Stimulated activated CD4-positive, alpha-beta T cell treated with anti-CD3 and anti-CD28 coated beads, TNF-alpha, amount 100 ng/mL, for 4 hours (primary cell): ENCODE measurements around the gene MEAF6.
A peak's percentile ranks its signal among the peaks of the same experiment; 100 is the strongest.
"Not testable (repeated sequence)": the region's sequence is repeated elsewhere in the genome, so short reads cannot be mapped to it uniquely, and the experiment has no call there.

Source experiments
- DNase-seq, 3 experiments: peaks; one replicate each; pipeline ENCODE4 v3.0.0-alpha.2; 2020; ENCODE audit warnings: low read depth in 3 of 3

MEAF6 gene

GRCh38 chr1:37532418-37533156, 18.0 kb upstream of the MEAF6 start:
- not testable (repeated sequence) for DNase-seq

- DNase-seq: not testable (repeated sequence)
Measured at GRCh38 chr1:37529888-37530287, 15.3 kb upstream of the MEAF6 start.

GRCh38 chr1:37519613-37520012, 5.0 kb upstream of the MEAF6 start:
- DNase-seq: no peak

GRCh38 chr1:37518929-37519328, 4.4 kb upstream of the MEAF6 start:
- DNase-seq: peak in 1 of 3 experiments; percentile 10

GRCh38 chr1:37518241-37518640, 3.7 kb upstream of the MEAF6 start:
- DNase-seq: not testable (repeated sequence)

- no peak for DNase-seq
Measured at GRCh38 chr1:37517569-37517968, 3.0 kb upstream of the MEAF6 start.

GRCh38 chr1:37515185-37516034, 844 bp upstream of the MEAF6 start:
- no peak for DNase-seq

GRCh38 chr1:37513795-37514349, 694 bp downstream of the MEAF6 start:
- DNase-seq: peak; percentile 41 to 59 (median 58)

GRCh38 chr1:37509181-37509580, 5.4 kb downstream of the MEAF6 start:
- DNase-seq: no peak

- no peak for DNase-seq
Measured at GRCh38 chr1:37506740-37507139, 7.8 kb downstream of the MEAF6 start.

GRCh38 chr1:37502791-37503190, 11.8 kb downstream of the MEAF6 start:
- not testable (repeated sequence) for DNase-seq

GRCh38 chr1:37502104-37502503, 12.5 kb downstream of the MEAF6 start:
- no peak for DNase-seq

GRCh38 chr1:37501661-37502060, 12.9 kb downstream of the MEAF6 start:
- DNase-seq: no peak

- DNase-seq: no peak
Measured at GRCh38 chr1:37498872-37499617, 15.5 kb downstream of the MEAF6 start.

GRCh38 chr1:37497832-37498231, 16.7 kb downstream of the MEAF6 start:
- DNase-seq: no peak

- DNase-seq: no peak
Measured at GRCh38 chr1:37495875-37496274, 18.7 kb downstream of the MEAF6 start.

GRCh38 chr1:37493336-37494098, 21.0 kb downstream of the MEAF6 start:
- DNase-seq: no peak

- no peak for DNase-seq
Measured at GRCh38 chr1:37487619-37487984, 27.0 kb downstream of the MEAF6 start.

GRCh38 chr1:37486680-37487618, 27.6 kb downstream of the MEAF6 start:
- peak; percentile 63 to 80 (median 64) for DNase-seq
